H9 (cell line): ENCODE data around the gene SUGP1. TPM values are rescaled to one million over a fixed set of nuclear protein-coding genes. Genes with fewer than 3 reads are reported as not detected.

Source experiments
- DNase-seq: peaks from one replicate; pipeline ENCODE4 v3.0.0-alpha.2; 2017
- H2AFZ ChIP-seq: one replicate; pipeline ENCODE4 v1.6.1; 2013; ENCODE audit warnings: mild to moderate bottlenecking, low read length, control low read depth, moderate library complexity
- H2AK5ac ChIP-seq: 2 replicates; pipeline ENCODE4 v1.6.1; 2013; ENCODE audit warnings: low read length, control low read depth, mixed read lengths; ENCODE audit not compliant: insufficient read length
- H2BK120ac ChIP-seq: one replicate; pipeline ENCODE4 v1.6.1; 2013; ENCODE audit warnings: low read depth, mild to moderate bottlenecking, low read length, control low read depth, inconsistent platforms; ENCODE audit not compliant: poor library complexity, severe bottlenecking
- H2BK12ac ChIP-seq: 2 replicates; pipeline ENCODE4 v1.6.1; 2013; ENCODE audit warnings: low read length, control low read depth, mixed read lengths, low read depth; ENCODE audit not compliant: insufficient read length
- H2BK15ac ChIP-seq: 2 replicates; pipeline ENCODE4 v1.6.1; 2013; ENCODE audit warnings: low read depth, low read length, control low read depth
- H2BK20ac ChIP-seq: one replicate; pipeline ENCODE4 v1.6.1; 2013; ENCODE audit warnings: low read depth, mild to moderate bottlenecking, low read length, control low read depth, inconsistent platforms; ENCODE audit not compliant: poor library complexity, severe bottlenecking
- H2BK5ac ChIP-seq: 2 replicates; pipeline ENCODE4 v1.6.1; 2013; ENCODE audit warnings: low read length, control low read depth, mixed read lengths; ENCODE audit not compliant: insufficient read length
- H3K14ac ChIP-seq: 2 replicates; pipeline ENCODE4 v1.6.1; 2013; ENCODE audit warnings: low read length, control low read depth; ENCODE audit not compliant: insufficient read depth
- H3K18ac ChIP-seq: 2 replicates; pipeline ENCODE4 v1.6.1; 2013; ENCODE audit warnings: low read depth, mild to moderate bottlenecking, mixed read lengths, low read length, control low read depth; ENCODE audit not compliant: insufficient read length
- H3K23ac ChIP-seq: 2 replicates; pipeline ENCODE4 v1.6.1; 2013; ENCODE audit warnings: low read length, control low read depth, mixed read lengths, low read depth; ENCODE audit not compliant: insufficient read length
- H3K23me2 ChIP-seq: 2 replicates; pipeline ENCODE4 v1.6.1; 2013; ENCODE audit warnings: low read depth, mild to moderate bottlenecking, mixed read lengths, low read length, control low read depth; ENCODE audit not compliant: insufficient read length, poor library complexity, severe bottlenecking
- H3K27ac ChIP-seq: 2 replicates; pipeline ENCODE4 v1.5.1; 2013; ENCODE audit warnings: low read length, control low read depth, mixed read lengths, low read depth; ENCODE audit not compliant: insufficient read length
- H3K27me3 ChIP-seq: 2 replicates; pipeline ENCODE4 v1.6.1; 2013; ENCODE audit warnings: low read length, control low read depth, inconsistent platforms; ENCODE audit not compliant: insufficient read depth
- H3K4ac ChIP-seq: 2 replicates; pipeline ENCODE4 v1.6.1; 2013; ENCODE audit warnings: low read depth, mild to moderate bottlenecking, control low read depth, inconsistent platforms, low read length, moderate library complexity
- H3K4me1 ChIP-seq: 2 replicates; pipeline ENCODE4 v1.6.1; 2013; ENCODE audit warnings: low read length, control low read depth, inconsistent platforms; ENCODE audit not compliant: insufficient read depth
- H3K4me2 ChIP-seq: 2 replicates; pipeline ENCODE4 v1.6.1; 2013; ENCODE audit warnings: low read length, control low read depth, mixed read lengths; ENCODE audit not compliant: insufficient read length, insufficient read depth
- H3K56ac ChIP-seq: 2 replicates; pipeline ENCODE4 v1.6.1; 2013; ENCODE audit warnings: low read depth, mild to moderate bottlenecking, mixed read lengths, low read length, control low read depth; ENCODE audit not compliant: insufficient read length
- H3K79me1 ChIP-seq: 2 replicates; pipeline ENCODE4 v1.6.1; 2013; ENCODE audit warnings: low read depth, mild to moderate bottlenecking, moderate library complexity, low read length, control low read depth, inconsistent platforms; ENCODE audit not compliant: insufficient read depth, poor library complexity, severe bottlenecking
- H3K79me2 ChIP-seq: 2 replicates; pipeline ENCODE4 v1.6.1; 2013; ENCODE audit warnings: low read length, control low read depth, inconsistent platforms; ENCODE audit not compliant: insufficient read depth
- H3K9ac ChIP-seq: 2 replicates; pipeline ENCODE4 v1.6.1; 2013; ENCODE audit warnings: low read length, control low read depth, mixed read lengths; ENCODE audit not compliant: insufficient read length; ENCODE audit errors: extremely low read depth
- H3K9me3 ChIP-seq: one replicate; pipeline ENCODE4 v1.6.1; 2013; ENCODE audit warnings: low read depth, low read length, inconsistent platforms; ENCODE audit not compliant: control insufficient read depth
- H3T11ph ChIP-seq: one replicate; pipeline ENCODE4 v1.6.1; 2013; ENCODE audit warnings: mild to moderate bottlenecking, low read length, control low read depth, inconsistent platforms
- H4K20me1 ChIP-seq: one replicate; pipeline ENCODE4 v1.6.1; 2013; ENCODE audit not compliant: control insufficient read depth, insufficient read length, insufficient read depth
- H4K5ac ChIP-seq: 2 replicates; pipeline ENCODE4 v1.6.1; 2013; ENCODE audit warnings: low read depth, mild to moderate bottlenecking, mixed read lengths, low read length, control low read depth; ENCODE audit not compliant: insufficient read length
- H4K8ac ChIP-seq: replicated peaks from 2 replicates; pipeline ENCODE4 v1.6.1; 2013; ENCODE audit warnings: low read length, control low read depth, mixed read lengths, low read depth; ENCODE audit not compliant: insufficient read length
- H4K91ac ChIP-seq: 2 replicates; pipeline ENCODE4 v1.6.1; 2013; ENCODE audit warnings: low read depth, mild to moderate bottlenecking, moderate library complexity, mixed read lengths, low read length, control low read depth; ENCODE audit not compliant: insufficient read length
- H3K27ac Mint-ChIP-seq, 3 experiments: 2 replicates in 2 of 3; 3 replicates in 1 of 3; pipeline ENCODE4 v1.8.0; 2020 to 2021; ENCODE audit warnings: mixed read lengths in 3 of 3, mild to moderate bottlenecking in 1 of 3, moderate library complexity in 1 of 3
- H3K27me3 Mint-ChIP-seq: 2 replicates; pipeline ENCODE4 v1.8.0; 2021; ENCODE audit warnings: low read depth, mild to moderate bottlenecking, moderate library complexity, mixed read lengths
- H3K36me3 Mint-ChIP-seq, 3 experiments: 2 replicates in 2 of 3; 3 replicates in 1 of 3; pipeline ENCODE4 v1.8.0; 2020 to 2021; ENCODE audit warnings: low read depth in 3 of 3, mixed read lengths in 3 of 3; ENCODE audit not compliant: insufficient read depth in 1 of 3
- H3K4me1 Mint-ChIP-seq, 2 experiments: 2 replicates each; pipeline ENCODE4 v1.8.0; 2020; ENCODE audit warnings: mixed read lengths in 2 of 2
- H3K4me3 Mint-ChIP-seq, 2 experiments: 2 replicates in 1 of 2; 3 replicates in 1 of 2; pipeline ENCODE4 v1.8.0; 2020 to 2021; ENCODE audit warnings: mild to moderate bottlenecking in 2 of 2, mixed read lengths in 2 of 2, moderate library complexity in 1 of 2
- H3K9me3 Mint-ChIP-seq, 2 experiments: 2 replicates in 1 of 2; 3 replicates in 1 of 2; pipeline ENCODE4 v1.8.0; 2020; ENCODE audit warnings: mild to moderate bottlenecking in 2 of 2, mixed read lengths in 2 of 2, moderate library complexity in 1 of 2
- WGBS: extraction: QIAGEN DNeasy Blood & Tissue Kit; methylation state at CpG from one replicate; pipeline ENCODE4 v1.1.7; 2013; ENCODE audit warnings: missing lambda C conversion rate, low lambda C conversion rate, mixed read lengths; ENCODE audit not compliant: insufficient read length; ENCODE audit errors: extremely low coverage; 5-methylcytosine and 5-hydroxymethylcytosine counted together
- total RNA-seq: library from RNA; stranded (reverse); gene quantifications from 2 replicates; pipeline ENCODE4 v1.2.1, GENCODE V29; 2021
- TF ChIP-seq, protein P1 (sequence below): fragments of 200-600 bp; sonication (generic); conservative IDR thresholded peaks from 3 replicates; pipeline ENCODE4 v1.8.0; 2021; ENCODE audit warnings: antibody characterized with exemption, mild to moderate bottlenecking

SUGP1 gene
- total RNA-seq, 1 experiment from 2014 or later: 103 TPM

DNA sequence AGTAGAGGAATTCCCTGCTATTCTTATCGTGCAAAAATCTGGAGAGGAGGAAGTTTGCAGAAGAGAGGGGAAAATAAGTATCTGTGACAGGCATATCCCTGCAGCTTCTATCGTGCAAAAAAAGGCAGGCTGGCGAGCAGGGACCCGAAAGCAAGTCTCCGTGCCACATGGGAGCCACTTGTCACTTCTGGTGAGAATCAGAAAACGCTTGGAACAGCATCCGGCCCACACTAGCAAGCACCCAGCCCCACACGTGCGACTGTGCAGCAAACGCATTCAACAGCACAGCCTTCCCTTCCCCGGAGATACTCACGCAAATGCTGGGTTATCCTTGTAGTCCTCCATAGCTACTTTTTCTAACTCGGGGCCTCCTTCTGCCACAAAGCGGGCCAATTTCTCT, 16.9 kb downstream of the SUGP1 start:
- Histone ChIP-seq H3K79me2 (no peaks in the 10 kb centered on the region), H3K27ac (no peak overlapping the region), H3K9ac (no peak overlapping the region), H3K27me3 (no peaks in the 10 kb centered on the region), H3K4me2 (no peak overlapping the region), H3K56ac (no peak overlapping the region), H2BK5ac (no peak overlapping the region), H4K5ac (no peak overlapping the region), H3K4me1 (no peaks in the 10 kb centered on the region), H3K9me3 (no peaks in the 10 kb centered on the region), H3T11ph (no peak overlapping the region), H3K79me1 (no peaks in the 10 kb centered on the region), H2BK12ac (no peak overlapping the region), H4K8ac (no peak overlapping the region), H2BK15ac (no peak overlapping the region), H4K91ac (no peak overlapping the region), H3K14ac (no peak overlapping the region), H2BK120ac (no peak overlapping the region), H3K23me2 (no peaks in the 10 kb centered on the region), H2AFZ (no peak overlapping the region), H3K18ac (no peak overlapping the region), H2AK5ac (no peak overlapping the region), H3K4ac (no peak overlapping the region), H3K23ac (no peak overlapping the region), H2BK20ac (no peak overlapping the region), H4K20me1 (no peaks in the 10 kb centered on the region)
- Mint-ChIP-seq H3K9me3 (no peaks in the 10 kb centered on the region), H3K27ac (no peak overlapping the region), H3K27me3 (no peaks in the 10 kb centered on the region), H3K4me1 (no peaks in the 10 kb centered on the region), H3K4me3 (no peak overlapping the region), H3K36me3 (peaks cover 22 to 60% (median 59%) of the 10 kb centered on the region in 3 experiments)
- WGBS: no CpG with 5 or more reads among the region's 14 CpGs
- DNase-seq: no peak
- TF ChIP-seq, protein P1, sequence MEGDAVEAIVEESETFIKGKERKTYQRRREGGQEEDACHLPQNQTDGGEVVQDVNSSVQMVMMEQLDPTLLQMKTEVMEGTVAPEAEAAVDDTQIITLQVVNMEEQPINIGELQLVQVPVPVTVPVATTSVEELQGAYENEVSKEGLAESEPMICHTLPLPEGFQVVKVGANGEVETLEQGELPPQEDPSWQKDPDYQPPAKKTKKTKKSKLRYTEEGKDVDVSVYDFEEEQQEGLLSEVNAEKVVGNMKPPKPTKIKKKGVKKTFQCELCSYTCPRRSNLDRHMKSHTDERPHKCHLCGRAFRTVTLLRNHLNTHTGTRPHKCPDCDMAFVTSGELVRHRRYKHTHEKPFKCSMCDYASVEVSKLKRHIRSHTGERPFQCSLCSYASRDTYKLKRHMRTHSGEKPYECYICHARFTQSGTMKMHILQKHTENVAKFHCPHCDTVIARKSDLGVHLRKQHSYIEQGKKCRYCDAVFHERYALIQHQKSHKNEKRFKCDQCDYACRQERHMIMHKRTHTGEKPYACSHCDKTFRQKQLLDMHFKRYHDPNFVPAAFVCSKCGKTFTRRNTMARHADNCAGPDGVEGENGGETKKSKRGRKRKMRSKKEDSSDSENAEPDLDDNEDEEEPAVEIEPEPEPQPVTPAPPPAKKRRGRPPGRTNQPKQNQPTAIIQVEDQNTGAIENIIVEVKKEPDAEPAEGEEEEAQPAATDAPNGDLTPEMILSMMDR: no peak
